Stimulated activated CD8-positive, alpha-beta memory T cell treated with anti-CD3 and anti-CD28 coated beads, Interleukin-2, amount 100 ng/mL, for 48 hours (primary cell): ENCODE data around the gene GPANK1.
"Not testable (repeated sequence)": the region's sequence is repeated elsewhere in the genome, so short reads cannot be mapped to it uniquely, and the experiment has no call there.

Source experiments
- DNase-seq, 2 donors: peaks; one replicate each; pipeline ENCODE4 v3.0.0-alpha.2; 2020; ENCODE audit warnings: low read depth in 2 of 2

Gene GPANK1

GRCh38 chr6:31664790-31665500, at the start of gene GPANK1:
Gene GPANK1, minus strand, starts transcription at chr6:31664997. Its CDS starts 519 bp downstream, at chr6:31664478.
- peak; percentile 77 to 83 for DNase-seq

DNA sequence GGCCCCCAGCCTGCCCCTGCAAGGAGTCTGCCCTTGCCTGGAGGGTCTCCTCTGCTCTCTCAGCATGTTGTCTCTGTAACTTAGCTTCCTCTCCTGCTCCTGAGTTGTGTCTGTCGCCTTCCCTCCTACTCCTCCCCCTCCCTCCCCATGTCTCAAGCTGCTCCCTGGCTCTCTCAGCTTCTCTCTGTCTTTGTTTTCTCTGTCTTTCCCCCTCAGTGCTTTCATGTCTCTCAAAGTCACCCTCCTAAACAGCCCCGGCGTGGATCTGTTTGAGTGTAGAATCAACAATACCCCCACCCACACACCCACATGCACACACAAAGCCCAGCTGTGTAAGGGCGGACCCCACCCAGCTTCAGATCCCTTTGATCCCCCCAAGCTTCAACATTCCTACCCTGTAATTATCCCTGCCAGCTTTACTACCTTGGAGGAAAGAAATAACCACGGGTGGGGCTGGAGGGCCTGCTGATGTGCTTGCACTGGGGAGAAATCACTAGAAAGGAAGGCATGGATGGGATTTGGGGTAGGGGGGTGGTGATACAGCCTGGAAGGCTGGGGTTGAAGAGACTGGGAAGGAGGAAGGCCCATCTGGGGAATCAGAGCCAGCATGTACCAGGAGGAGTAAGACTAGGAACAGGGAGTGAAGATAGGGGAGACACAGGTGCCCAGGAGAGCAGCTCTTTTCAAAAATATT, 49.3 kb upstream of the GPANK1 start:
- no peak for DNase-seq

DNA sequence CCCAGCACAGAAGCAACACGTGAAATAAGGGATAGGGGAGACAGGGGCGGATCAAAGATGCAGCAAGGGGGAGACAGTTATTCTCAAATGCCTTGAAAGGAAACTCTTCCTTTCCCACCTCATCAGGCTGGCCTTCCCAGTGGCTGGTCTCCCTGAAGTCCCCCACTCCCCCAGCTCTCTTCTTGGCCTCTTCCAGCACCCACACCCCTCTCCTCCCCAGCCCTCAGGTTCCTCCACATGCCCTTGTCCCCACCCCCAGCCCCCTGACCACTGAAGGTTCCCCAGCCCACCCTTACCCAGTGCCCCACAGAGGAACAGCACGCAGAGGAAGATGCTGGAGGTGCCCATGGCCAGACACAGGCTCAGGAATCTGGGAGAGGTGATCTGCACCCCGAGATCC, 48.7 kb upstream of the GPANK1 start:
- DNase-seq = no peak

GRCh38 chr6:31712296-31712695, 47.5 kb upstream of the GPANK1 start:
- DNase-seq = no peak

DNA sequence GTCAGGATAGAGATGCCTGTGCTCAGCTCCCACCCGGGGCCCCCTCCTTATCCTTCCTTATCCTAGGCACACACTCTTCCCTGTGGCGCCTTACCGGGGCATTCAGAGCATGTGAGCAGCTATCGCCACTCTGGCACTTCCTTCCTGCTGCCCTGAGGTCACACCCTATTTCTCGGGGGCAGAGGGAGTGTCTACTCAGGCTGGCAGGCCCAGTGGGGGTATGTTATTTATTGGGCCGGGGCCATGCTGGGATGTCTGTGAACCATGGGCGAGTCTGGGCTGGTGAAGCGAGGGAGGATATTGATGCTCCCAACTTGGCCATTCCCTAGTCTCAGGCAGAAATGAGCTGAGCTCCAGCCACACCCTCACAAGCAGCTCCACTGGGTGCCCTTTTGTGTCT, 46.4 kb upstream of the GPANK1 start:
- DNase-seq = no peak

- no peak for DNase-seq
Measured at GRCh38 chr6:31710523-31711219, 45.9 kb upstream of the GPANK1 start.

DNA sequence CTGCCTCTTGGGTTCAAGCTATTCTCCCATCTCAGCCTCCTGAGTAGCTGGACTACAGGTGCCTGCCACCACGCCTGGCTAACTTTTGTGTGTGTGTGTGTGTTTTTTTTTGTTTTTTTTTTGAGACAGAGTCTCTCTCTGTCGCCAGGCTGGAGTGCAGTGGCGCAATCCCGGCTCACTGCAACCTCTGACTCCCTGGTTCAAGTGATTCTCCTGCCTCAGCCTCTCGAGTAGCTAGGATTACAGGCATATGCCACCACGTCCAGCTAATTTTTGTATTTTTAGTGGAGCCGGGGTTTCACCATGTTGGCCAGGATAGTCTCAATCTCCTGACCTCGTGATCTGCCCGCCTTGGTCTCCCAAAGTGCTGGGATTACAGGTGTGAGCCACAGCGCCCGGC, 44.4 kb upstream of the GPANK1 start:
- DNase-seq = not testable (repeated sequence)

DNA sequence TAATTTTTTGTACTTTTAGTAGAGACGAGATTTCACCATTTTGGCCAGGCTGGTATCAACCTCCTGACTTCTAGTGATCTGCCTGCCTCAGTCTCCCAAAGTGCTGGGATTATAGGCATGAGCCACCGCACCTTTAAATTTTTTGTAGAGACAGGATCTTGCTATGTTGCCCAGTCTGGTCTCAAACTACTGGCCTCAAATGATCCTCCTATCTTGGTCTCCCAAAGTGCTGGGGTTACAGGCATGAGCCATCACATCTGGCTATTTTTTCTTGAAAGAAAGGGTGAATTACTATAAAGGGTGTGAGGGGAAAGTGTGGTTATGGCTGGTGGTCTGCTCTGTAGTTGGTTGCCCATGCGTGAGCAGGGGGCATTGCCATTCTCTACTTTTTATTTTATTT, 43.4 kb upstream of the GPANK1 start:
- no peak for DNase-seq

GRCh38 chr6:31707701-31708100, 42.9 kb upstream of the GPANK1 start:
- DNase-seq = no peak

- no peak for DNase-seq
Measured at GRCh38 chr6:31706599-31706998, 41.8 kb upstream of the GPANK1 start, which contains the start of gene LY6G6F. Gene LY6G6F, plus strand, starts transcription at chr6:31706866. Its CDS starts 41 bp downstream, at chr6:31706907.

DNA sequence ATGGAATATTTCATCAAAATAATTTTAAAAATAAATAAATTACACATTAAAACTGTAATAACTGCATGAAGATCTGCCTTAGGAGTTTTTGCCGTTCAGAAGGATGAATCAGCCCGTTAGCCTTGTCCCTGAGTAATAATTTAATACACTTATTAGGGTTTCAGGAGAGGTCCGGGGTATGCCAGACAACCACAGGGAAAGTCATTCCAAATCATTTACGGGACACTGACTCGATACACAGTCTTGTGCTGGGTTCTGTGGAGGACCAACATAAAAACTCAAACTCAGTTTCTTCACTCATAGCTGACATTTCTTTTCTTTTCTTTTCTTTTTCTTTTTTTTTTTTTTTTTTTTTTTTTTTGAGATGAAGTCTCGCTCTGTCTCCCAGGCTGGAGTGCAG, 41.1 kb upstream of the GPANK1 start:
- DNase-seq = no peak

DNA sequence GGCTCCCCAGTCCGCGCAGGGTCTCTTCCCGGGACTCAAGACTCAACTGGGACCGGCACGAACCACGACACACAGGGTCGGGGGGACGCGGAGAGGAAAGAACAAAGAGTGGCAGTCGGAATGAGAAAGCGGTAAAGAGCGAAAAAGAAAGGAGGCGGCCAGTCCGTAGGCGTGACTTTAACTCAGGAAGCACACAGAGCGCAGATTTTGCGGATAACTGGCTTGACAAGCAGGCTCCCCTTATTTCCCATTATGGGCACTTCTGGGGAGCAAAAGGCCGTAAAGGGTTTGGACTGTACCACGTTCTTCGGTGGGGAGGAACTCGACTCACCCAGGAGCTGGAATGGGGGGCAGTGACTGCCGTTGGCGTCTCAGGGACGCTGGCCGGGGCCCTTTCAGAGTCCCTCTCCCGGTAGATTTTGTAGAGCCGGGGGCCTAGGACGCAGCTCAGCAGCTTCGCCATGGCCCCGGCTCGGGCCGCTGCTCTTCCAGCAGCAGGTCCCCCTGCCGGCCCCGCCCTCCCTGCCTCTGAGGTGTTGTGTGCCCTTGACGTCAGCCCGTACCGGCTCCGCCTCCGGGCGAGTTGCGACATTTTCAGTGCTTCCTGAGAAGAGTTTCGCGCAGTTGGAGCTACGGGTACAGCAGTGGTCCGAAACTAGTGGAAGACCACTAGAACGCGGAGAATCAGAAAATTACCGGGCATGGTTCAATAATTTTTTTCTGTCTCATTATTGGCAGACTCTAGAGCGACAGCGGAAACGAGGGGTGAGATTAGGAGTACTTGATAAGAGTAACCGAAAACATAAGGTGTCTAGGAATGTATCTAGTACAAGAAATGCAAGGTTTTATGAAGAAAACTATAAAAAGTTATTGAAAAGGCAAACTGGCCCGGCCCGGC, 38.3 kb upstream of the GPANK1 start, which contains the start of gene ABHD16A:
Gene ABHD16A (minus strand): TSS at position 506 of the 898 bp plus-strand sequence. CDS start 43 bp downstream, at position 463.
- peak; percentile 98 for DNase-seq

GRCh38 chr6:31702405-31702818, 37.6 kb upstream of the GPANK1 start:
- DNase-seq = no peak

DNA sequence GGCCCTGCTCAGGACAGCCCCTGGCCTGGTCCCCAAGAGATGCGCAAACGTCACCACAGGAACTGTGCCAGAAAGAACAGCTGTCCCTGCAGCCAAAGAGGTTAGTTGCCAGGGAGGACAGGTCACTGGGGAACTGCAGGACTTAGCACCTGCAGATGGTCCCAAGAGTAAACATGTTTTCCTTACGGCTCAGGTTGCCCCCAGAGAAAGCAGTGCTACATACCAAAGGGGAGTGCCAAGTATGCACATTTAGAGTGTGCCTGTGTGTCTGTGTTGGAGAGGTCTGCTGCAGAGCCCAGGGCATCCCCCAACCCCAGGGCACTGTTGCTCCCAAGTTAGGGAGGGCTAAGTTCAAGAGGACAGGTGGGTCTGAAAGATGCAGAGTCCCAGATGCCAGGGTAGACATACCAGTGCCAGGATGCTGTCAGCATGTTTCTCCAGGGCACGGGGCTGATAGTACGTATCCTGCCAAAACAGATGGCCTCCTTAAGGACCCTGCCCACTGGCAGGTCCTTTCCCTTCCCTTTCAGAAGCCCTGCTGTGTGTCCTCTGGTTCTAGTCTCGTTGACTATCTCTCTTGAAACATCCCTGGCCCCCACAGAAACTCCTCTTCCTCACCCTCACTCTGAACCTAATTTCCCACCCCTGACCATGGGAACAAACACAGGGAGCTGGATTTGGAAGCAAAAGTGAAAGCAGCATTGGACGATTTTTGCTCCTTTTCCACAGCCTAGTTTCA, 37.0 kb upstream of the GPANK1 start:
- no peak for DNase-seq

DNA sequence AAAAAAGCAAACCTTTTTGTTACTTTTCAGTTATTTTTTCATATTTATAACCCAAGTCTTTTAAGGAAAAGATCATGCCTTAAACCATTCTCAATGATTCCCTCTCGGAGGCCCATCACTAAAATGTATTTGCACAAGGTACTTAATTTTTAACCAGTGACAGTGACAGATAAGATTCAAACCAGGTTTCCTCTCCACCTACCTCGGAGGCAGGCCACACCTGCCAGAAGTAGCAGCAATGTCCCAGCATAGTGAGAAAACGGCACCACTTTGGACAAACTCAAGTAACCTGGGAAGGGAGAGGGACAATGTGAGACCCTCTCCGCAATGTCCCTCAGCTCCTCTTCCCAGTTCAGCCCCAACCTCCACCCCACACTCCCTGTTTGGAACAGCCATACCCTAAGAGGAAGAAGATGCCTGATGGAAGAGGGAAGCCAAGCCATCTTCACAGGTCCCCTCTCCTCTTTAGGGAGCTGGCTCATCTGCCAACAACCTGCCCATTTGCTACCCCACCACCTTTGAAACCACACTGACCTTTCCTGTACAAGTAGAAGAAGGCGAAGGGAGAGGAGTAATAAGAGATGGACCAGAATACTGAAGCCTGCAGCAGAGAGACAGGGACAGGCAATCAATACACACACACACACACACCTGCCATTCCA, 36.1 kb upstream of the GPANK1 start:
- no peak for DNase-seq

DNA sequence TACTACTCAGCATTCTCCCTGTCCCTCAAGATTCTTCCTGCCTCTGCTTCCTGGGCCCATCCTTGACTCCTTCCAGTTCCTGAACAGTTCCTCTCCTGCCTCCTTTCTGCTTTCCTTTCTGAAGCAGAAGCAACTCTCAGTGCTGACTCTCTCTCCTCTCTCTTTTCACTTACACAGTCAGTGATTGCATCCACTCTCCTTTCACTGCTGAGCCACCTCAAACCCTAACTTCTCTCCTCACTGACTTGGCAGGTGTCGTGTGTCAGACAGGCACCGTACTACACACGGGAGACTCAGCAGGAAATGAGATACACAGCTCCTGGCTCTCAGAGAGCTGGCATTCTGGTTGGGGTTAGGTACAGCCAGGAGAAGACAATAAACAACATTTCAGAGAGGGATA, 32.8 kb upstream of the GPANK1 start:
- no peak for DNase-seq

DNA sequence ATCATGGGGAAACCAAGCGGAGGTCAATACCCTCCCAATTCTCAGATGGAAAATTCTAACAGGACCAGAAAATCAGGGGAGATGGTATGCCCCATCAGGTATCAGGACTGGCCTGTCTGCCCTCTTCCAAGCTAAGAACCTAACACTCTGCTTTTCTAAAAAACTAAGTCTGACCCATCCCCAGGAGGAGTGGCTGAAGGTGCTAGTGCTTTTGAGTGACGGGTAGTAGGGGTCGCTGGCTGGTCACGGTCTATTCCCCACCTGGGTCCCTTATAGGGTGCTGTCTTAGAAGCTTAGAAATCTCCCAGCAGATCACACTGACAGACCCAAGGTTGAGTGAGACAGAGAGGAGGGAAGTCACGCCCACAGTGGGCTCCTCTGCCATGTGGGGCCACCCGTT, 28.7 kb upstream of the GPANK1 start:
- no peak for DNase-seq

GRCh38 chr6:31692886-31693285, 28.1 kb upstream of the GPANK1 start:
- no peak for DNase-seq

DNA sequence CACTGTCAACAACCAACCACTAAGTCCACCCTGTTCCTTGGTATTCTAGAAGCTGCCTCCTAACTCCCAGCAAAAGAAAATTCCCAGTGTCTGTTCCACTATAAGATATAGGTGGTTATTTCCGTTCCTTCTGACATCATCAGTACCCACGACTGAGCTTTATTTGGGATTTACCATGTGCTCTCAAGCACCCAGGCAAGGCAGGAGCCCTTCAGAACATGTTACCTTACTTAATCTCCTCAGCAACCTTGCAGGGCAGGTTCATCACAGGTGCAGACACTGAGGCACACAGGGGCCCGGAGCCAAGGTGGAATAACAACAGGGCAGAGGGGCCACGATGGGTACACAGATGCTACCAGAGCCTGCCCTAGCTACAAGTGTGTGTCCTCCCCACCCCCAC, 27.6 kb upstream of the GPANK1 start:
- no peak for DNase-seq

- DNase-seq = no peak
Measured at GRCh38 chr6:31691564-31692108, 26.8 kb upstream of the GPANK1 start.
